ENCODE measurements around the gene C17orf67.

DNA sequence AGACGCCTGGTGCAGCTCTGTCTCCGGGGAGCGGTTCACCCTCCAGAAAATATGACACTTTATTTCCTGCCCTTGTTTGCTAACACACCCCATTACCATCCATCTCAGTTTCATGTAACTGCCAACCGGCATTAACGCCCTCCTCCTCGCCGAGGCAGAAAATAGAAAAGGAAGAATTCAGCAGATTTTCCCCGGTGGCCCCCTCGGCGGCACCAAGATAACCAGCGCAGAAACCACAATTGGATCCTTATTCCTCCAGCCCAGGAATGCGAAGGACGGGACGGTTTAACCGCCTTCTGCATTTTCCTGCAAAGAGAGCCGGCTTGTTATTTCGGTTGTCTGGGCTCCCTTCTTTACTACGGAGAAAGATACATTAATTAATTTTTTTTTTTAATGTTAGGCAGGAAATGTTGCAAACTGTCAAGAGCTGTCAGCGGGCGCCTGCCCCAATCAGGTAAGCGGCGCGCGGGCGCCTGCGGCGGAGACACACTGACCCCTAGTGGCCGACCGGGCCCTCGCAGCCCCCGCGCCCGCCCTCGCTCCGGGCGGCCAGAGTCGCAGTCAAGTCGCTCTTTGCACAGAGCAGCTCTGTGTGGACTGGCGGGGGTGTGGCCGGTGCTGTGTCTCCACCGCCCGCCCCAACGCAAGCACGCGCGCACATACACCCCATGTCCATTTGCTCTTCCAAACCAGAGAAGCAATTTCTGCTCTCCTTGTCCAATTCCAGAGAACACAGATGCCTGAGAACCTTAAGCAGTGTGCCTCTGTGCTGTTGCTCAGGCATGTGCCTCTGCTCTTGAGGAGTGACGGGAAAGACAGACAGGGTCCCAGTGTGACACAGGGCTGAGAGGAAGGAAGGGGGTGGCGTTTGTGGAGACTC, 53.6 kb downstream of the C17orf67 start:
- no peak for TF ChIP-seq POLR2A (IDR thresholded peaks at IDR 0.05)
- TF ChIP-seq POLR2AphosphoS5 (IDR thresholded peaks at IDR 0.05), result peak in 2 of 3 donors; percentile 45 to 69

Measured in spleen (tissue), 3 donors.